HEK293 (cell line): ENCODE data around the gene ANTXRL.
"Not testable (repeated sequence)": the region's sequence is repeated elsewhere in the genome, so short reads cannot be mapped to it uniquely, and the experiment has no call there.

ENCODE experiments used
- ATF2 ChIP-seq: fragments of 450-650 bp; formaldehyde crosslinking; IDR thresholded peaks from 2 replicates; pipeline ENCODE4 v1.5.1; 2016; ENCODE audit warnings: missing biosample characterization, missing genetic modification characterization, low read depth
- BCL11A ChIP-seq: fragments of 450-650 bp; formaldehyde crosslinking; IDR thresholded peaks from 2 replicates; pipeline ENCODE4 v1.5.1; 2016; ENCODE audit warnings: low read depth, missing biosample characterization, missing genetic modification characterization
- CTCF ChIP-seq: fragments of 450-650 bp; formaldehyde crosslinking; IDR thresholded peaks from 2 replicates; pipeline ENCODE4 v1.5.1; 2016; ENCODE audit warnings: missing biosample characterization, missing genetic modification characterization
- KLF16 ChIP-seq: fragments of 450-650 bp; formaldehyde crosslinking; IDR thresholded peaks from 2 replicates; pipeline ENCODE4 v1.5.1; 2017; ENCODE audit warnings: missing biosample characterization, missing genetic modification characterization
- PRDM1 ChIP-seq: fragments of 450-650 bp; formaldehyde crosslinking; IDR thresholded peaks from 2 replicates; pipeline ENCODE4; 2016; ENCODE audit warnings: missing biosample characterization, missing genetic modification characterization
- REST ChIP-seq: fragments of 450-650 bp; formaldehyde crosslinking; IDR thresholded peaks from 2 replicates; pipeline ENCODE4 v1.5.1; 2016; ENCODE audit warnings: missing biosample characterization, missing genetic modification characterization
- ZFP69B ChIP-seq: fragments of 450-650 bp; formaldehyde crosslinking; IDR thresholded peaks from 2 replicates; pipeline ENCODE4 v1.5.1; 2016; ENCODE audit warnings: missing biosample characterization, missing genetic modification characterization
- ZNF561 ChIP-seq: fragments of 450-650 bp; IDR thresholded peaks from 2 replicates; pipeline ENCODE4 v1.5.1; 2018; ENCODE audit warnings: missing biosample characterization, missing genetic modification characterization, borderline replicate concordance
- ZNF626 ChIP-seq: fragments of 450-650 bp; sonication (Bioruptor Pico); formaldehyde crosslinking; IDR thresholded peaks from 2 replicates; pipeline ENCODE4 v1.5.1; 2018; ENCODE audit warnings: missing biosample characterization, missing genetic modification characterization, inconsistent platforms
- ZSCAN23 ChIP-seq: fragments of 450-650 bp; formaldehyde crosslinking; IDR thresholded peaks from 2 replicates; pipeline ENCODE4 v1.5.1; 2016; ENCODE audit warnings: missing biosample characterization, missing genetic modification characterization

GRCh38 chr10:46271795-46272499 lies 14.8 kb upstream of the ANTXRL start:
- TF ChIP-seq KLF16 (tag by site-specific recombination); ZNF561; PRDM1 (tag by site-specific recombination); CTCF (tag by site-specific recombination); ATF2 (tag by site-specific recombination); BCL11A; ZSCAN23 (tag by site-specific recombination); REST (tag by site-specific recombination); ZFP69B (tag by site-specific recombination); ZNF626 (tag by site-specific recombination): not testable (repeated sequence)
